ENCODE data around the gene ARF1. TPM values are rescaled to one million over a fixed set of nuclear protein-coding genes. Genes with fewer than 3 reads are reported as not detected.
A peak's percentile ranks its signal among the peaks of the same experiment; 100 is the strongest.

The ARF1 gene
- total and polyA plus RNA-seq, 10 of the 15 experiments (the other 5 are each of a cell fraction or from before 2014, with no cell fraction given): 48.4 to 508 (median 283) TPM

GRCh38 chr1:228083871-228084278, 1.4 kb downstream of the ARF1 start:
- Histone ChIP-seq H3K4me2 (ENCODE audit: control insufficient read depth, insufficient read depth) (peak overlapping the region; percentile 94), H3K79me2 (ENCODE audit: control insufficient read depth, insufficient read depth, low read length) (peaks cover 94% of the 10 kb centered on the region), H2AFZ (ENCODE audit: control insufficient read depth, low read depth, low read length) (no peak overlapping the region), H3K27me3 (replicated peaks in 1 of 2; ENCODE audit: control insufficient read depth in 2 of 2, insufficient read depth in 2 of 2, low read length in 1 of 2) (no peaks in the 10 kb centered on the region), H3K27ac (ENCODE audit: control insufficient read depth, insufficient read depth) (peak overlapping the region; percentile 96), H3K36me3 (ENCODE audit: control insufficient read depth in 2 of 2, insufficient read depth in 2 of 2, low read length in 1 of 2) (peaks cover 0 to 4% of the 10 kb centered on the region in 2 experiments; a peak in 2 of 4 replicates), H3K9me3 (replicated peaks; ENCODE audit: control insufficient read depth, insufficient read depth, low read length) (no peaks in the 10 kb centered on the region), H4K20me1 (ENCODE audit: control insufficient read depth, insufficient read depth) (peaks cover 45% of the 10 kb centered on the region), H3K4me3 (peak overlapping the region; percentile 94), H3K4me1 (ENCODE audit: control insufficient read depth, insufficient read depth, low read length) (peaks cover 47% of the 10 kb centered on the region), H3K9ac (ENCODE audit: control insufficient read depth, insufficient read depth, low read length) (peak overlapping the region; percentile 99)
- POLR2A ChIA-PET: interaction anchor here (1.6 to 1.7 kb wide), 2 partner anchors 15 to 23 kb away, joined by 4 to 5 read pairs; no protein-coding TSS in a partner anchor
- intact Hi-C loops (cut with micrococcal nuclease; ENCODE audit: unreplicated experiment): loop anchor here (2.0 kb wide), 3 partner anchors 19 to 81 kb away; partner anchors contain the start of genes C1orf35, GUK1 and IBA57
- DNase-seq (ENCODE audit: low read depth, low spot score) (no peak), FAIRE-seq (peak; percentile 31), ATAC-seq (peak; percentile 4)
- WGBS (ENCODE audit: insufficient coverage, insufficient replicate concordance, low lambda C conversion rate, missing lambda C conversion rate): 1% methylated on average over 17 of the region's 17 CpGs
- CTCF ChIA-PET: interaction anchor here (0.9 to 2.7 kb wide), 5 partner anchors 18 to 84 kb away, joined by 3 to 14 read pairs (median 5); partner anchors contain the start of gene IBA57
- in situ Hi-C loops (cut with MboI): no loop called here
- SMC1A ChIA-PET (ENCODE audit: uncharacterized antibody, unreplicated experiment): interaction anchor here (1.0 to 1.2 kb wide), 2 partner anchors 9 to 84 kb away, joined by 3 to 4 read pairs; no protein-coding TSS in a partner anchor
- no TSS peak for BruUV-seq (replicated peaks)
- RAD21 ChIA-PET (ENCODE audit: unreplicated experiment): interaction anchor here (1.1 kb wide), 1 partner anchor 16 kb away, joined by 3 read pairs; no protein-coding TSS in a partner anchor
- no peak for TF ChIP-seq IRF3 (IDR thresholded peaks at IDR 0.05)
- TF ChIP-seq STAT1 (conservative IDR thresholded peaks at IDR 0.05): no peak
- TF ChIP-seq, protein P1, sequence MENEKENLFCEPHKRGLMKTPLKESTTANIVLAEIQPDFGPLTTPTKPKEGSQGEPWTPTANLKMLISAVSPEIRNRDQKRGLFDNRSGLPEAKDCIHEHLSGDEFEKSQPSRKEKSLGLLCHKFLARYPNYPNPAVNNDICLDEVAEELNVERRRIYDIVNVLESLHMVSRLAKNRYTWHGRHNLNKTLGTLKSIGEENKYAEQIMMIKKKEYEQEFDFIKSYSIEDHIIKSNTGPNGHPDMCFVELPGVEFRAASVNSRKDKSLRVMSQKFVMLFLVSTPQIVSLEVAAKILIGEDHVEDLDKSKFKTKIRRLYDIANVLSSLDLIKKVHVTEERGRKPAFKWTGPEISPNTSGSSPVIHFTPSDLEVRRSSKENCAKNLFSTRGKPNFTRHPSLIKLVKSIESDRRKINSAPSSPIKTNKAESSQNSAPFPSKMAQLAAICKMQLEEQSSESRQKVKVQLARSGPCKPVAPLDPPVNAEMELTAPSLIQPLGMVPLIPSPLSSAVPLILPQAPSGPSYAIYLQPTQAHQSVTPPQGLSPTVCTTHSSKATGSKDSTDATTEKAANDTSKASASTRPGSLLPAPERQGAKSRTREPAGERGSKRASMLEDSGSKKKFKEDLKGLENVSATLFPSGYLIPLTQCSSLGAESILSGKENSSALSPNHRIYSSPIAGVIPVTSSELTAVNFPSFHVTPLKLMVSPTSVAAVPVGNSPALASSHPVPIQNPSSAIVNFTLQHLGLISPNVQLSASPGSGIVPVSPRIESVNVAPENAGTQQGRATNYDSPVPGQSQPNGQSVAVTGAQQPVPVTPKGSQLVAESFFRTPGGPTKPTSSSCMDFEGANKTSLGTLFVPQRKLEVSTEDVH (IDR thresholded peaks at IDR 0.05; ENCODE audit: low read depth, partially characterized antibody): no peak
- no peak for TF ChIP-seq CEBPZ (IDR thresholded peaks at IDR 0.05; ENCODE audit: low read depth, low read length)
- no peak for TF ChIP-seq SP1 (IDR thresholded peaks at IDR 0.05; ENCODE audit: low read depth, low read length)
- TF ChIP-seq, protein P2, sequence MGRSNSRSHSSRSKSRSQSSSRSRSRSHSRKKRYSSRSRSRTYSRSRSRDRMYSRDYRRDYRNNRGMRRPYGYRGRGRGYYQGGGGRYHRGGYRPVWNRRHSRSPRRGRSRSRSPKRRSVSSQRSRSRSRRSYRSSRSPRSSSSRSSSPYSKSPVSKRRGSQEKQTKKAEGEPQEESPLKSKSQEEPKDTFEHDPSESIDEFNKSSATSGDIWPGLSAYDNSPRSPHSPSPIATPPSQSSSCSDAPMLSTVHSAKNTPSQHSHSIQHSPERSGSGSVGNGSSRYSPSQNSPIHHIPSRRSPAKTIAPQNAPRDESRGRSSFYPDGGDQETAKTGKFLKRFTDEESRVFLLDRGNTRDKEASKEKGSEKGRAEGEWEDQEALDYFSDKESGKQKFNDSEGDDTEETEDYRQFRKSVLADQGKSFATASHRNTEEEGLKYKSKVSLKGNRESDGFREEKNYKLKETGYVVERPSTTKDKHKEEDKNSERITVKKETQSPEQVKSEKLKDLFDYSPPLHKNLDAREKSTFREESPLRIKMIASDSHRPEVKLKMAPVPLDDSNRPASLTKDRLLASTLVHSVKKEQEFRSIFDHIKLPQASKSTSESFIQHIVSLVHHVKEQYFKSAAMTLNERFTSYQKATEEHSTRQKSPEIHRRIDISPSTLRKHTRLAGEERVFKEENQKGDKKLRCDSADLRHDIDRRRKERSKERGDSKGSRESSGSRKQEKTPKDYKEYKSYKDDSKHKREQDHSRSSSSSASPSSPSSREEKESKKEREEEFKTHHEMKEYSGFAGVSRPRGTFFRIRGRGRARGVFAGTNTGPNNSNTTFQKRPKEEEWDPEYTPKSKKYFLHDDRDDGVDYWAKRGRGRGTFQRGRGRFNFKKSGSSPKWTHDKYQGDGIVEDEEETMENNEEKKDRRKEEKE (IDR thresholded peaks at IDR 0.05): no peak
- no peak for TF ChIP-seq BHLHE40 (IDR thresholded peaks at IDR 0.05; ENCODE audit: borderline replicate concordance in 1 of 2, low read depth in 2 of 2, low read length in 1 of 2)
- TF ChIP-seq HDAC6 (IDR thresholded peaks at IDR 0.05; ENCODE audit: unreplicated experiment): no peak
- no peak for TF ChIP-seq PAX8 (IDR thresholded peaks at IDR 0.05)
- TF ChIP-seq NR2F1 (conservative IDR thresholded peaks at IDR 0.05): no peak
- TF ChIP-seq SIN3A (IDR thresholded peaks at IDR 0.05; ENCODE audit: low read depth, low read length): 0 out of 2 replicates have a peak, but pooled peaks have one; percentile 2
- TF ChIP-seq SMAD5 (IDR thresholded peaks at IDR 0.05; ENCODE audit: low read depth): no peak
- TF ChIP-seq IRF4 (IDR thresholded peaks at IDR 0.05; ENCODE audit: low read depth, low read length): no peak
- TF ChIP-seq YY1 (IDR thresholded peaks at IDR 0.05; ENCODE audit: low read depth, low read length): no peak
- no peak for TF ChIP-seq GABPA (IDR thresholded peaks at IDR 0.05; ENCODE audit: low read depth)

Data from GM12878 (cell line).